HCT116 (cell line): ENCODE data around the gene AZGP1. TPM values are rescaled to one million over a fixed set of nuclear protein-coding genes. Genes with fewer than 3 reads are reported as not detected.

Experiments
- ATAC-seq: fragments of 200-7000 bp; cut with Tn5 transposase; 2 replicates; pipeline ENCODE4 v1.9.1; 2020; ENCODE audit warnings: mild to moderate bottlenecking, moderate library complexity
- BruUV-seq: library from RNA; stranded (reverse); fragments of 400-500 nt; replicated peaks from 2 replicates; lab custom pipeline; 2021; lab: Mats Ljungman, UMichigan
- CTCF ChIA-PET: fragments of 300-600 bp; sonication (Branson Sonifier 250); formaldehyde crosslinking; loops from one replicate; lab custom pipeline; 2021; ENCODE audit warnings: antibody characterized with exemption; lab: Charles Lee
- POLR2A ChIA-PET: fragments of 300-600, 350-600 bp; sonication (Branson Sonifier 250); formaldehyde crosslinking; loops from one replicate; lab custom pipeline; 2021; ENCODE audit warnings: antibody characterized with exemption; lab: Charles Lee
- RAD21 ChIA-PET, 2 experiments: fragments of 300-600 bp; sonication (Branson Sonifier 250); formaldehyde crosslinking; loops; one replicate each; lab custom pipeline; 2023; ENCODE audit warnings: low total read pairs in 2 of 2; ENCODE audit not compliant: uncharacterized antibody in 2 of 2, unreplicated experiment in 2 of 2, low non-redundant PET in 1 of 2; lab: Charles Lee
- DNase-seq: peaks from one replicate; pipeline ENCODE4 v3.0.0-alpha.2; 2010; ENCODE audit warnings: low read depth, low spot score
- H2AFZ ChIP-seq: fragments of 200-600 bp; shearing (Covaris generic), sonication (generic); 2 replicates; pipeline ENCODE4 v1.6.1; 2017; ENCODE audit warnings: low read depth, mixed run types, mixed read lengths, antibody characterized with exemption, low read length; ENCODE audit not compliant: poor library complexity, severe bottlenecking
- H3K27ac ChIP-seq: 2 replicates; pipeline ENCODE4 v1.5.1; 2012; ENCODE audit warnings: low read depth, low read length
- H3K27me3 ChIP-seq: fragments of 200-600 bp; sonication (generic); 2 replicates; pipeline ENCODE4 v1.6.1; 2016; ENCODE audit warnings: mixed run types, low read length, mixed read lengths; ENCODE audit not compliant: insufficient read depth
- H3K36me3 ChIP-seq, 2 experiments: fragments of 200-500 bp in 1 of 2; fragments of 200-600 bp in 1 of 2; sonication (Bioruptor generic) in 1 of 2; sonication (generic) in 1 of 2; 2 replicates each; pipeline versions ENCODE4 v1.5.1 to v1.6.1; 2014 to 2016; ENCODE audit warnings: low read length in 2 of 2, inconsistent platforms in 1 of 2, mixed read lengths in 1 of 2, mixed run types in 1 of 2; ENCODE audit not compliant: insufficient read depth in 2 of 2, control insufficient read depth in 1 of 2
- H3K4me1 ChIP-seq, 2 experiments: fragments of 200-600 bp in 1 of 2; sonication (generic) in 1 of 2; 2 replicates each; pipeline versions ENCODE4 v1.5.1 to v1.6.1; 2012 to 2017; ENCODE audit warnings: low read length in 2 of 2, inconsistent platforms in 1 of 2, mild to moderate bottlenecking in 1 of 2, mixed read lengths in 1 of 2, mixed run types in 1 of 2, moderate library complexity in 1 of 2; ENCODE audit not compliant: insufficient read depth in 2 of 2, control insufficient read depth in 1 of 2
- H3K4me2 ChIP-seq: fragments of 200-600 bp; sonication (generic); 2 replicates; pipeline ENCODE4 v1.6.1; 2017; ENCODE audit warnings: mixed run types, low read length, mixed read lengths
- H3K4me3 ChIP-seq, 2 experiments: fragments of 200-600 bp in 1 of 2; sonication (generic) in 1 of 2; replicated peaks in 1 of 2; 2 replicates each; pipeline ENCODE4 v1.5.1; 2011 to 2016; ENCODE audit warnings: low read length in 2 of 2, control low read depth in 1 of 2, low read depth in 1 of 2, mild to moderate bottlenecking in 1 of 2, mixed read lengths in 1 of 2, mixed run types in 1 of 2
- H3K79me2 ChIP-seq: fragments of 200-600 bp; sonication (generic); 2 replicates; pipeline ENCODE4 v1.6.1; 2017; ENCODE audit warnings: mild to moderate bottlenecking, mixed run types, low read length, moderate library complexity, mixed read lengths; ENCODE audit not compliant: insufficient read depth
- H3K9ac ChIP-seq: fragments of 200-600 bp; sonication (generic); 2 replicates; pipeline ENCODE4 v1.6.1; 2016; ENCODE audit warnings: low read length, mixed read lengths
- H3K9me2 ChIP-seq: fragments of 200-600 bp; sonication (generic), shearing (Covaris generic); 2 replicates; pipeline ENCODE4 v1.6.1; 2017; ENCODE audit warnings: mixed run types, mild to moderate bottlenecking, moderate library complexity; ENCODE audit not compliant: insufficient read depth
- H3K9me3 ChIP-seq, 2 experiments: fragments of 200-500 bp in 1 of 2; fragments of 200-600 bp in 1 of 2; sonication (Bioruptor generic) in 1 of 2; sonication (generic) in 1 of 2; 2 replicates each; pipeline ENCODE4 v1.6.1; 2014 to 2017; ENCODE audit warnings: low read length in 2 of 2, mixed read lengths in 2 of 2, inconsistent platforms in 1 of 2, low read depth in 1 of 2, mild to moderate bottlenecking in 1 of 2, mixed run types in 1 of 2, moderate library complexity in 1 of 2; ENCODE audit not compliant: control insufficient read depth in 1 of 2, insufficient read depth in 1 of 2
- H4K20me1 ChIP-seq: fragments of 200-600 bp; sonication (generic), shearing (Covaris generic); 2 replicates; pipeline ENCODE4 v1.6.1; 2017; ENCODE audit warnings: mixed run types, mild to moderate bottlenecking, moderate library complexity; ENCODE audit not compliant: insufficient read depth
- CEBPB ChIP-seq: IDR thresholded peaks from 2 replicates; pipeline ENCODE4 v1.6.1; 2012; ENCODE audit warnings: low read depth
- EGR1 ChIP-seq: IDR thresholded peaks from 2 replicates; pipeline ENCODE4 v1.6.1; 2012; ENCODE audit warnings: low read depth
- FOSL1 ChIP-seq: IDR thresholded peaks from 2 replicates; pipeline ENCODE4 v1.6.1; 2012; ENCODE audit warnings: low read depth
- JUND ChIP-seq: IDR thresholded peaks from 2 replicates; pipeline ENCODE4 v1.6.1; 2012
- POLR2AphosphoS5 ChIP-seq: IDR thresholded peaks from 2 replicates; pipeline ENCODE4 v1.6.1; 2011; ENCODE audit warnings: mild to moderate bottlenecking, low read depth, low read length, moderate library complexity
- SP1 ChIP-seq: IDR thresholded peaks from 2 replicates; pipeline ENCODE4 v1.6.1; 2012; ENCODE audit warnings: low read depth
- SRF ChIP-seq: IDR thresholded peaks from 2 replicates; pipeline ENCODE4 v1.6.1; 2012; ENCODE audit warnings: low read depth
- TCF7L2 ChIP-seq: IDR thresholded peaks from 2 replicates; pipeline ENCODE4 v1.7.0; 2011; ENCODE audit warnings: borderline replicate concordance, inconsistent platforms; ENCODE audit not compliant: insufficient read depth, insufficient read length; ENCODE audit errors: extremely low read depth
- ZFX ChIP-seq: fragments of 450-650 bp; IDR thresholded peaks from 2 replicates; pipeline ENCODE4 v1.6.1; 2017
- ZNF274 ChIP-seq: fragments of 200-500 bp; sonication (Bioruptor generic); IDR thresholded peaks from 2 replicates; pipeline ENCODE4 v1.6.1; 2014; ENCODE audit warnings: mild to moderate bottlenecking, low read depth, low read length, inconsistent platforms
- intact Hi-C: fragments of 100-400 bp; cut with micrococcal nuclease; formaldehyde crosslinking; loops from 2 replicates; pipeline ENCODE4 v1.10.0; 2022
- total RNA-seq: library from RNA; stranded (reverse); gene quantifications from one replicate; pipeline ENCODE4 v1.2.1, GENCODE V29; 2021; ENCODE audit not compliant: unreplicated experiment
- TF ChIP-seq, protein P1 (sequence below), 3 experiments: fragments of 200-600 bp in 1 of 3; sonication (generic) in 1 of 3; IDR thresholded peaks in 2 of 3; conservative IDR thresholded peaks in 1 of 3; 2 replicates each; pipeline ENCODE4 v1.5.1; 2012 to 2017; ENCODE audit warnings: low read depth in 2 of 3, low read length in 2 of 3, antibody characterized with exemption in 1 of 3, borderline replicate concordance in 1 of 3, control low read depth in 1 of 3, mild to moderate bottlenecking in 1 of 3, mixed read lengths in 1 of 3, mixed run types in 1 of 3, moderate library complexity in 1 of 3; ENCODE audit not compliant: insufficient read depth in 1 of 3
- TF ChIP-seq, protein P2 (sequence below): IDR thresholded peaks from 2 replicates; pipeline ENCODE4 v1.6.1; 2012
- TF ChIP-seq, protein P3 (sequence below): IDR thresholded peaks from 2 replicates; pipeline ENCODE4 v1.6.1; 2012

The AZGP1 gene
- total RNA-seq, 1 experiment from 2014 or later, result 1.1 TPM

DNA sequence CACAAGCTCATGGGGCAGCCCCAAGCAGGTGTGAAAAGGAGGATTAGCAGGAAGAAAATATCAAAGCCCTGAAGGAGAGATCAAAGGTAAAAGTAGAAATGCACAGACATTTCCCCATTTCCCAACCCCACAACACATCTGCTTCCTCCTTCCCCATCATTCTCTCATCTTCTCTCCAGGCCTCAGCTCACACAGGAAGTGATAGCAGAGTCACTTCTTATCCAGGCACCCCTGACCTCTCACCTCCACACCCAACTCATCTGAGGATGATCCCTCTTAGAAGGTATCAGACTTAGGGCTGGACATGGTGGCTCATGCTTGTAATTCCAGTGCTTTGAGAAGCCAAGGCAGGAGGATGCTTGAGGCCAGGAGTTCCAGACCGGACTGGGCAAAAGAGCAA, 28.2 kb downstream of the AZGP1 start:
- POLR2A ChIA-PET, result no interaction called here
- Histone ChIP-seq H3K27me3 (no peaks in the 10 kb centered on the region), H3K79me2 (no peaks in the 10 kb centered on the region), H4K20me1 (no peaks in the 10 kb centered on the region), H3K36me3 (no peaks in the 10 kb centered on the region), H3K4me3 (no peak overlapping the region), H3K4me2 (no peak overlapping the region), H2AFZ (no peak overlapping the region), H3K9ac (no peak overlapping the region), H3K27ac (no peak overlapping the region), H3K9me3 (no peaks in the 10 kb centered on the region; a peak in 1 of 4 replicates), H3K9me2 (no peaks in the 10 kb centered on the region), H3K4me1 (no peaks in the 10 kb centered on the region)
- RAD21 ChIA-PET, result no interaction called here
- BruUV-seq, result no TSS peak
- ATAC-seq (no peak), DNase-seq (no peak)
- intact Hi-C loops, result no loop called here
- TF ChIP-seq, protein P1, sequence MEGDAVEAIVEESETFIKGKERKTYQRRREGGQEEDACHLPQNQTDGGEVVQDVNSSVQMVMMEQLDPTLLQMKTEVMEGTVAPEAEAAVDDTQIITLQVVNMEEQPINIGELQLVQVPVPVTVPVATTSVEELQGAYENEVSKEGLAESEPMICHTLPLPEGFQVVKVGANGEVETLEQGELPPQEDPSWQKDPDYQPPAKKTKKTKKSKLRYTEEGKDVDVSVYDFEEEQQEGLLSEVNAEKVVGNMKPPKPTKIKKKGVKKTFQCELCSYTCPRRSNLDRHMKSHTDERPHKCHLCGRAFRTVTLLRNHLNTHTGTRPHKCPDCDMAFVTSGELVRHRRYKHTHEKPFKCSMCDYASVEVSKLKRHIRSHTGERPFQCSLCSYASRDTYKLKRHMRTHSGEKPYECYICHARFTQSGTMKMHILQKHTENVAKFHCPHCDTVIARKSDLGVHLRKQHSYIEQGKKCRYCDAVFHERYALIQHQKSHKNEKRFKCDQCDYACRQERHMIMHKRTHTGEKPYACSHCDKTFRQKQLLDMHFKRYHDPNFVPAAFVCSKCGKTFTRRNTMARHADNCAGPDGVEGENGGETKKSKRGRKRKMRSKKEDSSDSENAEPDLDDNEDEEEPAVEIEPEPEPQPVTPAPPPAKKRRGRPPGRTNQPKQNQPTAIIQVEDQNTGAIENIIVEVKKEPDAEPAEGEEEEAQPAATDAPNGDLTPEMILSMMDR (IDR thresholded peaks at IDR 0.05 in 2 of 3, conservative IDR thresholded peaks at IDR 0.05 in 1 of 3; ENCODE audit: borderline replicate concordance in 1 of 3, insufficient read depth in 1 of 3, low read depth in 2 of 3, low read length in 2 of 3), result no peak
- TF ChIP-seq JUND (no peak), CEBPB (no peak), EGR1 (no peak), FOSL1 (no peak), POLR2AphosphoS5 (no peak), TCF7L2 (no peak), SRF (no peak), ZNF274 (no peak), SP1 (no peak), ZFX (no peak)
- TF ChIP-seq, protein P2, sequence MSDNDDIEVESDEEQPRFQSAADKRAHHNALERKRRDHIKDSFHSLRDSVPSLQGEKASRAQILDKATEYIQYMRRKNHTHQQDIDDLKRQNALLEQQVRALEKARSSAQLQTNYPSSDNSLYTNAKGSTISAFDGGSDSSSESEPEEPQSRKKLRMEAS, result no peak
- TF ChIP-seq, protein P3, sequence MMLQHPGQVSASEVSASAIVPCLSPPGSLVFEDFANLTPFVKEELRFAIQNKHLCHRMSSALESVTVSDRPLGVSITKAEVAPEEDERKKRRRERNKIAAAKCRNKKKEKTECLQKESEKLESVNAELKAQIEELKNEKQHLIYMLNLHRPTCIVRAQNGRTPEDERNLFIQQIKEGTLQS, result no peak
- CTCF ChIA-PET, result no interaction called here
